SK-N-SH (cell line): ENCODE data around the gene SENP1. TPM values are rescaled to one million over a fixed set of nuclear protein-coding genes. Genes with fewer than 3 reads are reported as not detected.

Source experiments
- CTCF ChIA-PET: fragments of 300-600, 350-600 bp; formaldehyde crosslinking; extraction: SDS; loops from one replicate; lab custom pipeline; 2021; lab: Yijun Ruan, JAX
- POLR2A ChIA-PET: fragments of 350-600 bp; sonication (Branson Sonifier 250); formaldehyde crosslinking; extraction: SDS; loops from one replicate; lab custom pipeline; 2020; ENCODE audit warnings: antibody characterized with exemption, inconsistent platforms; lab: Yijun Ruan, JAX
- DNase-seq: peaks from one replicate; pipeline ENCODE4 v3.0.0; 2012
- H2AFZ ChIP-seq: fragments of 200-600 bp; sonication (generic); 2 replicates; pipeline ENCODE4 v1.8.1; 2016; ENCODE audit warnings: antibody characterized with exemption, mild to moderate bottlenecking, low read depth
- H3F3A ChIP-seq: fragments of 200-600 bp; sonication (generic); replicated peaks from 2 replicates; pipeline ENCODE3; 2016; ENCODE audit warnings: antibody characterized with exemption, mild to moderate bottlenecking; ENCODE audit not compliant: insufficient read depth
- H3K27ac ChIP-seq, 2 experiments: fragments of 200-500 bp in 1 of 2; fragments of 200-600 bp in 1 of 2; sonication (Bioruptor generic) in 1 of 2; sonication (generic), shearing (Covaris generic) in 1 of 2; 2 replicates each; pipeline versions ENCODE4 v1.5.1 to v1.6.1; 2014 to 2016; ENCODE audit warnings: low read depth in 2 of 2, inconsistent platforms in 1 of 2, low read length in 1 of 2, mild to moderate bottlenecking in 1 of 2, mixed read lengths in 1 of 2
- H3K27me3 ChIP-seq: fragments of 200-600 bp; sonication (generic), shearing (Covaris generic); 2 replicates; pipeline ENCODE4 v1.6.1; 2016; ENCODE audit warnings: mixed run types; ENCODE audit not compliant: insufficient read depth
- H3K36me3 ChIP-seq, 2 experiments: fragments of 200-500 bp in 1 of 2; fragments of 200-600 bp in 1 of 2; sonication (Bioruptor generic) in 1 of 2; sonication (generic) in 1 of 2; replicated peaks in 1 of 2; 2 replicates each; pipeline versions ENCODE3 to v1.5.1; 2014 to 2016; ENCODE audit warnings: low read length in 1 of 2, mild to moderate bottlenecking in 1 of 2; ENCODE audit not compliant: insufficient read depth in 2 of 2, control insufficient read depth in 1 of 2
- H3K4me1 ChIP-seq, 2 experiments: fragments of 200-500 bp in 1 of 2; fragments of 200-600 bp in 1 of 2; sonication (Bioruptor generic) in 1 of 2; sonication (generic), shearing (Covaris generic) in 1 of 2; 2 replicates each; pipeline versions ENCODE4 v1.5.1 to v1.6.1; 2014 to 2016; ENCODE audit warnings: low read depth in 1 of 2, low read length in 1 of 2, mixed run types in 1 of 2; ENCODE audit not compliant: insufficient read depth in 2 of 2, control insufficient read depth in 1 of 2
- H3K4me2 ChIP-seq: fragments of 200-600 bp; sonication (generic), shearing (Covaris generic); 2 replicates; pipeline ENCODE4 v1.6.1; 2017; ENCODE audit warnings: mixed run types
- H3K4me3 ChIP-seq, 2 experiments: fragments of 200-500 bp in 1 of 2; fragments of 200-600 bp in 1 of 2; sonication (Bioruptor generic) in 1 of 2; sonication (generic), shearing (Covaris generic) in 1 of 2; 2 replicates each; pipeline versions ENCODE4 v1.5.1 to v1.8.1; 2014 to 2016; ENCODE audit warnings: low read depth in 2 of 2, inconsistent platforms in 1 of 2, low read length in 1 of 2, mild to moderate bottlenecking in 1 of 2, mixed read lengths in 1 of 2, moderate library complexity in 1 of 2
- H3K79me2 ChIP-seq: fragments of 200-600 bp; sonication (generic); 2 replicates; pipeline ENCODE4 v1.8.1; 2017; ENCODE audit warnings: mild to moderate bottlenecking; ENCODE audit not compliant: insufficient read depth
- H3K9ac ChIP-seq: fragments of 200-600 bp; sonication (generic); 2 replicates; pipeline ENCODE4 v1.6.1; 2017; ENCODE audit warnings: mixed run types
- H3K9me2 ChIP-seq: fragments of 200-600 bp; sonication (generic); 2 replicates; pipeline ENCODE4 v1.6.1; 2017; ENCODE audit warnings: mixed run types
- H3K9me3 ChIP-seq: fragments of 200-600 bp; sonication (generic); 2 replicates; pipeline ENCODE4 v1.6.1; 2017; ENCODE audit warnings: mixed run types, mild to moderate bottlenecking, moderate library complexity
- H4K20me1 ChIP-seq: fragments of 200-600 bp; sonication (generic); 2 replicates; pipeline ENCODE4 v1.6.1; 2017; ENCODE audit warnings: mild to moderate bottlenecking, mixed run types; ENCODE audit not compliant: insufficient read depth
- CHD2 ChIP-seq: fragments of 150-350 bp; IDR thresholded peaks from 2 replicates; pipeline ENCODE4 v1.6.1; 2018; ENCODE audit warnings: low read length; ENCODE audit not compliant: partially characterized antibody
- EP300 ChIP-seq, 2 experiments: IDR thresholded peaks; 2 replicates each; pipeline versions ENCODE4 v1.4.0 to v1.6.1; 2012; ENCODE audit warnings: borderline replicate concordance in 1 of 2, low read depth in 1 of 2, low read length in 1 of 2
- EZH2phosphoT487 ChIP-seq: fragments of 200-600 bp; sonication (generic); IDR thresholded peaks from 2 replicates; pipeline ENCODE4 v1.6.1; 2017; ENCODE audit warnings: low read depth, mixed run types, mild to moderate bottlenecking, antibody characterized with exemption, moderate library complexity, borderline replicate concordance
- FOSL2 ChIP-seq: IDR thresholded peaks from 2 replicates; pipeline ENCODE4 v1.4.0; 2012; ENCODE audit warnings: low read depth, mild to moderate bottlenecking, moderate library complexity, borderline replicate concordance
- FOXJ3 ChIP-seq: sonication (generic); formaldehyde crosslinking; IDR thresholded peaks from 2 replicates; pipeline ENCODE4 v1.5.1; 2020; ENCODE audit warnings: mild to moderate bottlenecking, missing genetic modification reagents
- GABPA ChIP-seq: IDR thresholded peaks from 2 replicates; pipeline ENCODE4 v1.4.0; 2012; ENCODE audit warnings: low read depth, mild to moderate bottlenecking
- JUND ChIP-seq: IDR thresholded peaks from 2 replicates; pipeline ENCODE4 v1.4.0; 2012
- NFIC ChIP-seq: IDR thresholded peaks from 2 replicates; pipeline ENCODE4 v1.4.0; 2012; ENCODE audit warnings: borderline replicate concordance
- NRF1 ChIP-seq: IDR thresholded peaks from 2 replicates; pipeline ENCODE4 v1.6.1; 2012; ENCODE audit warnings: low read depth, mild to moderate bottlenecking, low read length
- RAD21 ChIP-seq: IDR thresholded peaks from 2 replicates; pipeline ENCODE4 v1.6.1; 2012; ENCODE audit warnings: mild to moderate bottlenecking, low read length
- RCOR1 ChIP-seq: fragments of 150-350 bp; IDR thresholded peaks from 2 replicates; pipeline ENCODE4 v1.6.1; 2017; ENCODE audit warnings: antibody characterized with exemption, low read length
- RFX5 ChIP-seq: IDR thresholded peaks from 2 replicates; pipeline ENCODE4 v1.6.1; 2012; ENCODE audit warnings: mild to moderate bottlenecking, improper control_type of control experiment, low read length
- RXRA ChIP-seq: IDR thresholded peaks from 2 replicates; pipeline ENCODE4 v1.4.0; 2012; ENCODE audit warnings: low read depth, mild to moderate bottlenecking, borderline replicate concordance
- SMC3 ChIP-seq: IDR thresholded peaks from 2 replicates; pipeline ENCODE4 v1.6.1; 2012; ENCODE audit warnings: low read depth, low read length, improper control_type of control experiment
- TCF12 ChIP-seq: IDR thresholded peaks from 2 replicates; pipeline ENCODE4 v1.4.0; 2012
- TEAD4 ChIP-seq: IDR thresholded peaks from 2 replicates; pipeline ENCODE4 v1.4.0; 2012; ENCODE audit warnings: mild to moderate bottlenecking, borderline replicate concordance; ENCODE audit not compliant: insufficient read depth
- WGBS: methylation state at CpG from one replicate; pipeline ENCODE4 v1.1.6; 2017; ENCODE audit warnings: low lambda C conversion rate; 5-methylcytosine and 5-hydroxymethylcytosine counted together
- polyA plus RNA-seq, 3 experiments: library from polyadenylated mRNA; depleted of rRNA; stranded (reverse); fragments of >200 nt; gene quantifications; 2 replicates each; pipeline ENCODE4 v1.2.3, GENCODE V29; 2012
- TF ChIP-seq, protein P1 (sequence below): fragments of 150-350 bp; IDR thresholded peaks from 2 replicates; pipeline ENCODE4 v1.6.1; 2017; ENCODE audit warnings: antibody characterized with exemption, low read length, low read depth, borderline replicate concordance
- TF ChIP-seq, protein P2 (sequence below): IDR thresholded peaks from 2 replicates; pipeline ENCODE4 v1.4.0; 2012; ENCODE audit warnings: low read depth, borderline replicate concordance
- TF ChIP-seq, protein P3 (sequence below): IDR thresholded peaks from 2 replicates; pipeline ENCODE4 v1.4.0; 2012; ENCODE audit warnings: low read depth

The SENP1 gene
- polyA plus RNA-seq, 1 of the 3 experiments (the other 2 are of a cell fraction) = 5.6 TPM

DNA sequence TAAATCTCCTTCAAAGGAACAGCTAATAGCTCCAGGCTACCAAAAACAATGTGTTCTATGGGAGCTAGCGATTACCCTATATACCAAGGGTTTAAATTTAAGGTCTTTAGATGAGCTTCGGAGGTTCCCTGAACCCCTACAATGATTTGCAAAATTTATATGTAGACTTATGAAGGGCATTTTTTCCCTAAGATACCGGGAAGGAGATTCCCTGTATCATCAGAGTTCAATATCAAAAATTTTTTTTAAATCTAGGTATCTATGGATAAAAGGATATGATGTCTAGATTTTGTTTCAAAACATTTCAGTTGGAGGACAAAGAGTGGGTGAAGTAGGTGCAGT lies 83.7 kb downstream of the SENP1 start:
- H3K9ac ChIP-seq = no peak overlapping the region
- no peak overlapping the region for H3K27ac ChIP-seq
- no peaks in the 10 kb centered on the region for H4K20me1 ChIP-seq
- H3K27me3 ChIP-seq = peaks cover 19% of the 10 kb centered on the region
- no peak overlapping the region for H3K4me2 ChIP-seq
- no peak for TF ChIP-seq RCOR1
- no peak for TF ChIP-seq EP300 (IDR thresholded peaks at IDR 0.05; ENCODE audit: borderline replicate concordance in 1 of 2, low read depth in 1 of 2, low read length in 1 of 2)
- no peak for TF ChIP-seq GABPA
- TF ChIP-seq RAD21 = no peak
- TF ChIP-seq RXRA = no peak
- TF ChIP-seq NFIC = no peak
- TF ChIP-seq, protein P1, sequence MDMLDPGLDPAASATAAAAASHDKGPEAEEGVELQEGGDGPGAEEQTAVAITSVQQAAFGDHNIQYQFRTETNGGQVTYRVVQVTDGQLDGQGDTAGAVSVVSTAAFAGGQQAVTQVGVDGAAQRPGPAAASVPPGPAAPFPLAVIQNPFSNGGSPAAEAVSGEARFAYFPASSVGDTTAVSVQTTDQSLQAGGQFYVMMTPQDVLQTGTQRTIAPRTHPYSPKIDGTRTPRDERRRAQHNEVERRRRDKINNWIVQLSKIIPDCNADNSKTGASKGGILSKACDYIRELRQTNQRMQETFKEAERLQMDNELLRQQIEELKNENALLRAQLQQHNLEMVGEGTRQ = no peak
- no peak for TF ChIP-seq TEAD4
- H3F3A ChIP-seq = no peaks in the 10 kb centered on the region
- ChIA-PET CTCF (interaction anchor here (0.7 to 1.3 kb wide), 3 partner anchors 9 to 134 kb away, joined by 3 to 4 read pairs (median 4); partner anchors contain the start of gene TMEM106C), POLR2A (interaction anchor here (0.5 kb wide), 1 partner anchor 660 kb away, joined by 3 read pairs; the partner anchor contains the start of gene KANSL2)
- H3K79me2 ChIP-seq = no peaks in the 10 kb centered on the region
- 41% methylated on average over 3 of the region's 3 CpGs for WGBS
- H3K36me3 ChIP-seq = no peaks in the 10 kb centered on the region
- H3K9me2 ChIP-seq = no peaks in the 10 kb centered on the region
- H3K9me3 ChIP-seq = no peaks in the 10 kb centered on the region
- no peak overlapping the region for H3K4me3 ChIP-seq
- no peak for DNase-seq
- peaks cover 0 to 5% of the 10 kb centered on the region in 2 experiments; a peak in 1 of 4 replicates for H3K4me1 ChIP-seq
- no peak overlapping the region for H2AFZ ChIP-seq

DNA sequence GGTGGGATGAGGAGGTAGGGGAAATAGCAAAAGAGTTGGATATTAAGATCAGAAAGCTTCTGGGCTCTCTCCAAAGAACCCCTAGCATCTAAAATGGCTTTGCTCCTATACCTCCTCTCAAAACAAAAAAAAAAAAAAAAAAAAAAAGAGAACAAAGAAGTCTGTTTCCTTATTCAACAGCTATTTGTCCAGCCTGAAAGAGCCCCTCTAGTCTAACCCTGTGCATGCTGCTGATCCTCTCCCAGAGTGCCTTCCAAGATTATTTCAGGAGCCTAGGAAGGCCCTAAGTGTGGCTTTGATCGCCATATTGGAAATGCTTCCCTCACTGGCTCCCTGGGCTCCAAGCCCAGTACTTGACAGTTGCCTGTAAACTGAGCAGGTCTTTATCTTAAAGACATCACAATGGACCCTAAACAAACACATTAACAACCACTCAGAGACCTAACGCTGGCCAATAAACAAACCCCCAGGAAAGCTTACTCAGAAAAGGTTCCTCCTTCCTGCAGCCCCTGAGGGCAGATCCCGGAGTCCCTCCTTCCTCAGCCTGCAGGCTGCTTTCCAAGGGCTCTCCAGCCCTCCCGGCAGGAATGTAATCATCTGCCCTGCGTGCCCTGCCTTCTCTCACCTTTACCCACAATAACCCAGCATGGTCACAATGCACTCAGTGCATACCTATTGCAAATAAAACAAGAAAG lies 84.2 kb downstream of the SENP1 start:
- Histone ChIP-seq H3K4me1 (peaks cover 0 to 2% of the 10 kb centered on the region in 2 experiments; a peak in 1 of 4 replicates), H3K27ac (no peak overlapping the region), H3K27me3 (peaks cover 24% of the 10 kb centered on the region), H3K4me2 (no peak overlapping the region), H3K9me3 (no peaks in the 10 kb centered on the region), H3K9ac (no peak overlapping the region), H3F3A (no peaks in the 10 kb centered on the region), H3K9me2 (no peaks in the 10 kb centered on the region), H3K36me3 (no peaks in the 10 kb centered on the region), H3K4me3 (no peak overlapping the region), H4K20me1 (no peaks in the 10 kb centered on the region), H2AFZ (no peak overlapping the region), H3K79me2 (no peaks in the 10 kb centered on the region)
- CTCF ChIA-PET = interaction anchor here (1.0 to 1.3 kb wide), 2 partner anchors 10 to 58 kb away, joined by 4 read pairs; partner anchors contain the start of gene TMEM106C
- POLR2A ChIA-PET = interaction anchor here (0.5 kb wide), 1 partner anchor 661 kb away, joined by 3 read pairs; the partner anchor contains the start of gene KANSL2
- TF ChIP-seq GABPA (no peak), CHD2 (no peak), EZH2phosphoT487 (no peak), TEAD4 (no peak), RFX5 (no peak), RAD21 (no peak), FOSL2 (no peak), NFIC (no peak), NRF1 (no peak), JUND (no peak), FOXJ3 (CRISPR knock-in tag) (no peak), SMC3 (no peak), TCF12 (no peak), RCOR1 (no peak)
- TF ChIP-seq, protein P2, sequence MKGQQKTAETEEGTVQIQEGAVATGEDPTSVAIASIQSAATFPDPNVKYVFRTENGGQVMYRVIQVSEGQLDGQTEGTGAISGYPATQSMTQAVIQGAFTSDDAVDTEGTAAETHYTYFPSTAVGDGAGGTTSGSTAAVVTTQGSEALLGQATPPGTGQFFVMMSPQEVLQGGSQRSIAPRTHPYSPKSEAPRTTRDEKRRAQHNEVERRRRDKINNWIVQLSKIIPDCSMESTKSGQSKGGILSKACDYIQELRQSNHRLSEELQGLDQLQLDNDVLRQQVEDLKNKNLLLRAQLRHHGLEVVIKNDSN = no peak
- TF ChIP-seq, protein P3, sequence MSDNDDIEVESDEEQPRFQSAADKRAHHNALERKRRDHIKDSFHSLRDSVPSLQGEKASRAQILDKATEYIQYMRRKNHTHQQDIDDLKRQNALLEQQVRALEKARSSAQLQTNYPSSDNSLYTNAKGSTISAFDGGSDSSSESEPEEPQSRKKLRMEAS = no peak
- no peak for DNase-seq
- 56% methylated on average over 5 of the region's 5 CpGs for WGBS
